Panc1 (cell line): ENCODE results near the gene OVOL3. TPM values are rescaled to one million over a fixed set of nuclear protein-coding genes. Genes with fewer than 3 reads are reported as not detected.

Experiments
- ATAC-seq: fragments of 200-7000 bp; cut with Tn5 transposase; 2 replicates; pipeline ENCODE4 v1.9.1; 2020; ENCODE audit warnings: mild to moderate bottlenecking, moderate library complexity
- BruUV-seq: library from RNA; stranded (reverse); fragments of 400-500 nt; replicated peaks from 2 replicates; lab custom pipeline; 2021; lab: Mats Ljungman, UMichigan
- CTCF ChIA-PET: fragments of 300-600 bp; sonication (Branson Sonifier 250); formaldehyde crosslinking; loops from one replicate; lab custom pipeline; 2022; ENCODE audit warnings: antibody characterized with exemption; lab: Charles Lee
- POLR2A ChIA-PET: fragments of 300-600 bp; sonication (Branson Sonifier 250); formaldehyde crosslinking; loops from one replicate; lab custom pipeline; 2022; ENCODE audit warnings: antibody characterized with exemption; lab: Charles Lee
- DNase-seq: peaks from one replicate; pipeline ENCODE4 v3.0.0-alpha.2; 2010; ENCODE audit warnings: low read depth, low spot score
- H3K27ac ChIP-seq: 2 replicates; pipeline ENCODE4 v1.5.1; 2011; ENCODE audit warnings: mild to moderate bottlenecking, low read length, inconsistent platforms
- H3K27me3 ChIP-seq: fragments of 200-500 bp; sonication (Bioruptor generic); 2 replicates; pipeline ENCODE4 v1.6.0; 2014; ENCODE audit warnings: low read length, inconsistent platforms; ENCODE audit not compliant: control insufficient read depth, insufficient read depth
- H3K36me3 ChIP-seq: fragments of 200-500 bp; sonication (Bioruptor generic); 2 replicates; pipeline ENCODE4 v1.5.1; 2014; ENCODE audit warnings: inconsistent platforms, mild to moderate bottlenecking, low read length, moderate library complexity; ENCODE audit not compliant: control insufficient read depth, insufficient read depth
- H3K4me1 ChIP-seq: 2 replicates; pipeline ENCODE4 v1.5.1; 2011; ENCODE audit warnings: inconsistent platforms, mild to moderate bottlenecking, low read length, moderate library complexity; ENCODE audit not compliant: control insufficient read depth, insufficient read depth
- H3K4me3 ChIP-seq, 2 experiments: 2 replicates each; pipeline ENCODE4 v1.5.1; 2011 to 2012; ENCODE audit warnings: low read depth in 2 of 2, low read length in 2 of 2, mild to moderate bottlenecking in 2 of 2, inconsistent platforms in 1 of 2, moderate library complexity in 1 of 2
- H3K9me3 ChIP-seq: fragments of 200-500 bp; sonication (Bioruptor generic); 2 replicates; pipeline ENCODE4 v1.5.1; 2014; ENCODE audit warnings: low read depth, mild to moderate bottlenecking, inconsistent platforms, low read length, moderate library complexity; ENCODE audit not compliant: control insufficient read depth, insufficient read depth
- CTCF ChIP-seq: fragments of 450-650 bp; IDR thresholded peaks from 2 replicates; pipeline ENCODE4 v1.5.1; 2017; ENCODE audit warnings: mild to moderate bottlenecking
- POLR2AphosphoS5 ChIP-seq: IDR thresholded peaks from 2 replicates; pipeline ENCODE4 v1.6.1; 2012; ENCODE audit warnings: mild to moderate bottlenecking, low read depth, low read length, moderate library complexity
- REST ChIP-seq, 2 experiments: IDR thresholded peaks; 2 replicates each; pipeline ENCODE4 v1.6.1; 2011 to 2012; ENCODE audit warnings: low read depth in 2 of 2, control low read depth in 1 of 2, low read length in 1 of 2, mild to moderate bottlenecking in 1 of 2, moderate library complexity in 1 of 2; ENCODE audit not compliant: insufficient read depth in 1 of 2
- SIN3A ChIP-seq: IDR thresholded peaks from 2 replicates; pipeline ENCODE4 v1.6.1; 2012; ENCODE audit warnings: low read depth, mild to moderate bottlenecking, low read length, moderate library complexity, borderline replicate concordance; ENCODE audit not compliant: insufficient read depth
- TCF7L2 ChIP-seq: IDR thresholded peaks from 2 replicates; pipeline ENCODE4 v1.6.1; 2011; ENCODE audit warnings: mild to moderate bottlenecking, low read depth, low read length, inconsistent platforms
- in situ Hi-C: cut with HindIII; loops from 2 replicates; pipeline ENCODE4 v1.10.0; 2016; ENCODE audit warnings: low sequenced_read_pairs, low pct_unique_long_range_greater_than_20kb
- intact Hi-C: fragments of 100-400 bp; cut with micrococcal nuclease; formaldehyde crosslinking; loops from one replicate; pipeline ENCODE4 v1.10.0; 2022; ENCODE audit not compliant: unreplicated experiment
- total RNA-seq: library from RNA; stranded (reverse); gene quantifications from one replicate; pipeline ENCODE4 v1.2.1, GENCODE V29; 2021; ENCODE audit not compliant: unreplicated experiment

Gene OVOL3
- total RNA-seq, 1 experiment from 2014 or later = 0.44 TPM

- intact Hi-C loops = no loop called here
- POLR2A ChIA-PET = no interaction called here
Measured at GRCh38 chr19:36086326-36086725, 24.6 kb upstream of the OVOL3 start.

GRCh38 chr19:36089847-36090246 lies 21.1 kb upstream of the OVOL3 start:
- H3K27me3 ChIP-seq = no peaks in the 10 kb centered on the region
- no peak overlapping the region for H3K27ac ChIP-seq
- ChIA-PET CTCF (no interaction called here), POLR2A (no interaction called here)
- in situ Hi-C loops = no loop called here
- intact Hi-C loops = no loop called here
- no peaks in the 10 kb centered on the region for H3K9me3 ChIP-seq
- peaks cover 12% of the 10 kb centered on the region for H3K36me3 ChIP-seq
- no peak for DNase-seq
- no peaks in the 10 kb centered on the region for H3K4me1 ChIP-seq
- no TSS peak for BruUV-seq
- H3K4me3 ChIP-seq = no peak overlapping the region
- ATAC-seq = 0 out of 2 replicates have a peak, but pooled peaks have one; percentile 16
- TF ChIP-seq TCF7L2 (no peak), CTCF (no peak), SIN3A (no peak), POLR2AphosphoS5 (no peak), REST (IDR thresholded peaks at IDR 0.05; ENCODE audit: insufficient read depth in 1 of 2, low read depth in 2 of 2, low read length in 1 of 2) (no peak)

More at GRCh38 chr19:36086326-36086725, 24.6 kb upstream of the OVOL3 start:
- in situ Hi-C loops = no loop called here
- no peaks in the 10 kb centered on the region for H3K27me3 ChIP-seq
- no peak for DNase-seq
- no peaks in the 10 kb centered on the region for H3K4me1 ChIP-seq
- no TSS peak for BruUV-seq
- no peak for ATAC-seq
- H3K36me3 ChIP-seq = peaks cover 3% of the 10 kb centered on the region
- no peak overlapping the region for H3K27ac ChIP-seq
- TF ChIP-seq TCF7L2 (no peak), CTCF (no peak), REST (IDR thresholded peaks at IDR 0.05; ENCODE audit: insufficient read depth in 1 of 2, low read depth in 2 of 2, low read length in 1 of 2) (no peak), SIN3A (no peak), POLR2AphosphoS5 (no peak)
- CTCF ChIA-PET = no interaction called here
- no peak overlapping the region for H3K4me3 ChIP-seq
- no peaks in the 10 kb centered on the region for H3K9me3 ChIP-seq
